Peyer's patch (tissue), 4 donors: Measurements from ENCODE around the gene COG6.

Experiments
- CTCF ChIP-seq, 6 experiments: fragments of 450-650 bp in 4 of 6; fragments of 200-600 bp in 2 of 6; sonication (generic) in 1 of 6; IDR thresholded peaks; one replicate each; pipeline ENCODE4 v1.5.1; 2017 to 2019; ENCODE audit warnings: antibody characterized with exemption in 6 of 6, mild to moderate bottlenecking in 3 of 6, moderate library complexity in 1 of 6
- POLR2A ChIP-seq, 2 donors: fragments of 450-650 bp; IDR thresholded peaks; one replicate each; pipeline ENCODE4 v1.5.1; 2017; ENCODE audit warnings: antibody characterized with exemption in 2 of 2, mild to moderate bottlenecking in 2 of 2, moderate library complexity in 2 of 2

- TF ChIP-seq CTCF (IDR thresholded peaks at IDR 0.05) (peak in 1 of 6 experiments; percentile 21), POLR2A (IDR thresholded peaks at IDR 0.05) (no peak)
Measured at GRCh38 chr13:39777527-39778061, 122.1 kb downstream of the COG6 start.
